WERI-Rb-1 (cell line): ENCODE data around the gene IGF2.

ENCODE experiments used
- DNase-seq: peaks from one replicate; pipeline ENCODE4 v3.0.0-alpha.2; 2020
- H3K27ac ChIP-seq: fragments of 250-450 bp; sonication (Bioruptor Pico); 2 replicates; pipeline ENCODE4 v1.5.1; 2020; ENCODE audit warnings: mild to moderate bottlenecking, moderate library complexity
- H3K27me3 ChIP-seq: fragments of 250-450 bp; sonication (Bioruptor Pico); 2 replicates; pipeline ENCODE4 v1.5.1; 2021; ENCODE audit warnings: mild to moderate bottlenecking, low read depth, moderate library complexity; ENCODE audit not compliant: insufficient read depth, severe bottlenecking
- H3K36me3 ChIP-seq: fragments of 250-450 bp; sonication (Bioruptor Pico); 2 replicates; pipeline ENCODE4 v1.5.1; 2020; ENCODE audit warnings: mild to moderate bottlenecking, moderate library complexity
- H3K4me3 ChIP-seq: 2 replicates; pipeline ENCODE4 v1.5.1; 2011; ENCODE audit warnings: low read depth, mild to moderate bottlenecking, control low read depth, low read length
- H3K9me3 ChIP-seq: fragments of 250-450 bp; sonication (Bioruptor Pico); 2 replicates; pipeline ENCODE4 v1.5.1; 2021; ENCODE audit warnings: mild to moderate bottlenecking, moderate library complexity; ENCODE audit not compliant: severe bottlenecking
- TF ChIP-seq, protein P1 (sequence below): IDR thresholded peaks from 2 replicates; pipeline ENCODE4 v1.5.1; 2011; ENCODE audit warnings: low read depth, mild to moderate bottlenecking, control low read depth, inconsistent platforms, low read length

Gene IGF2

DNA sequence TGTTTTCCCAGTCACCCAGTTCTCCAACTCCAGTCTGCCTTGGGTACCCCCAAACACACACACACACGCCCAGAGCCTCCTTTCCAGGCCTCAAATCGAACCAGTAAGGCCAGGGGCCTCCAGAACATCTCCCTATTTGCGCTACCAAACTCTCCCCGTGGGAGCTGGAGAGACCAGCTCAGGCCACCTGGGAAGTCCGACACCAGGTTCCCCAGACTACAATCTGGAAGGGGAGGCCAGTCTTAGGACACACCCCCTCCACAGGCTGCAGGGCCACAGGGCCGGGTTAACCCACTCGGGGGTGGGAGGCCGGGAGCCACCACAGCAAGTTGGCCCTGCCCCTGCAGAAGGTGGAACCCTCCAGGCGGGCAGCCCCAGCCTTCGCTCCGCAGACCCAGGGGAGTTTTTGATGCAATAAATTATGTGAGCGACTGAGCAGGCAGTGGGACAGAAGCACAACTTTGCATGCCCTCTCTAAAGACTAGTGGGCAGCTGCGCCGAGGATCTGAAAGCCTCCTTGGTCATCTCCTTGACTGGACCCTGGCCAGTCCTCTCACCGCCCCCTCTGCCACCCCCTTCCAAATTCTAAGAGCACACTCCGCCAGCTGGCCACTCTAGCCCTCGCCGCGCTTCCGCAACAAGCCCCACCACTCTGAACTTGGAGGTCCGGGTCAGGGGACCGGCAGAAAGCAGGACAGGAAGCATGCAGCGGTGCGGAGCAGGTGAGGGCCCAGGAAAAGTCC, 2.8 kb downstream of the IGF2 start:
- DNase-seq = no peak
- H3K36me3 ChIP-seq = no peaks in the 10 kb centered on the region
- TF ChIP-seq, protein P1, sequence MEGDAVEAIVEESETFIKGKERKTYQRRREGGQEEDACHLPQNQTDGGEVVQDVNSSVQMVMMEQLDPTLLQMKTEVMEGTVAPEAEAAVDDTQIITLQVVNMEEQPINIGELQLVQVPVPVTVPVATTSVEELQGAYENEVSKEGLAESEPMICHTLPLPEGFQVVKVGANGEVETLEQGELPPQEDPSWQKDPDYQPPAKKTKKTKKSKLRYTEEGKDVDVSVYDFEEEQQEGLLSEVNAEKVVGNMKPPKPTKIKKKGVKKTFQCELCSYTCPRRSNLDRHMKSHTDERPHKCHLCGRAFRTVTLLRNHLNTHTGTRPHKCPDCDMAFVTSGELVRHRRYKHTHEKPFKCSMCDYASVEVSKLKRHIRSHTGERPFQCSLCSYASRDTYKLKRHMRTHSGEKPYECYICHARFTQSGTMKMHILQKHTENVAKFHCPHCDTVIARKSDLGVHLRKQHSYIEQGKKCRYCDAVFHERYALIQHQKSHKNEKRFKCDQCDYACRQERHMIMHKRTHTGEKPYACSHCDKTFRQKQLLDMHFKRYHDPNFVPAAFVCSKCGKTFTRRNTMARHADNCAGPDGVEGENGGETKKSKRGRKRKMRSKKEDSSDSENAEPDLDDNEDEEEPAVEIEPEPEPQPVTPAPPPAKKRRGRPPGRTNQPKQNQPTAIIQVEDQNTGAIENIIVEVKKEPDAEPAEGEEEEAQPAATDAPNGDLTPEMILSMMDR = no peak
- H3K27me3 ChIP-seq = peaks cover 88% of the 10 kb centered on the region
- H3K4me3 ChIP-seq = no peak overlapping the region
- no peak overlapping the region for H3K27ac ChIP-seq
- H3K9me3 ChIP-seq = no peaks in the 10 kb centered on the region

DNA sequence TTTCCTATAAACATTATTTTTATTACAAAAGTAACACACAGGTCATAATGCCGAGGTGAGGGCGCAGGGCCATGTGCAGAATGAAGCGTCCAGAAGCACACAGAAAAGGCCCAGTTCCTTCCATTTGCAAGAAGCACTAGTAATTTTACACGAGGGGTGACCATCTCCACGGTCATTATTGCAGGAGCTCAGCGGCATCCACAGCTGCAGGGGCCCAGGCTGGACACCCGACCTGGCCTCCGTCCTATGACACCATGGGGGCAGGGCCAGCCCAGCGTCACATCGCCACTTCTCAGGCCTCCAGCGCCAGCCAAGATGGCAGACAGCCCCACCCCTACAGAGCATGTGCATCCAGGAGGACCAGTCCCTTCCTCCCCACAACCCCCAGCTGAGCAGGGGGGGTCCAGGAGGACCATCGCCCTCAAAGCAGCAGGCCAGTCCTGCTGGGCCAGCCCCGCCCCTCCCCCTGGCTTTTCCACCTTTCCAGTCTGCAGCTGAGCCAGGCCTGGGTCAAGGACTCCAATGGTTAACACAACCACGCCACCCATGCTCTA, 3.5 kb downstream of the IGF2 start:
- H3K4me3 ChIP-seq = no peak overlapping the region
- H3K27ac ChIP-seq = no peak overlapping the region
- no peak for DNase-seq
- H3K9me3 ChIP-seq = no peaks in the 10 kb centered on the region
- TF ChIP-seq, protein P1 = no peak
- peaks cover 88% of the 10 kb centered on the region for H3K27me3 ChIP-seq
- H3K36me3 ChIP-seq = no peaks in the 10 kb centered on the region

DNA sequence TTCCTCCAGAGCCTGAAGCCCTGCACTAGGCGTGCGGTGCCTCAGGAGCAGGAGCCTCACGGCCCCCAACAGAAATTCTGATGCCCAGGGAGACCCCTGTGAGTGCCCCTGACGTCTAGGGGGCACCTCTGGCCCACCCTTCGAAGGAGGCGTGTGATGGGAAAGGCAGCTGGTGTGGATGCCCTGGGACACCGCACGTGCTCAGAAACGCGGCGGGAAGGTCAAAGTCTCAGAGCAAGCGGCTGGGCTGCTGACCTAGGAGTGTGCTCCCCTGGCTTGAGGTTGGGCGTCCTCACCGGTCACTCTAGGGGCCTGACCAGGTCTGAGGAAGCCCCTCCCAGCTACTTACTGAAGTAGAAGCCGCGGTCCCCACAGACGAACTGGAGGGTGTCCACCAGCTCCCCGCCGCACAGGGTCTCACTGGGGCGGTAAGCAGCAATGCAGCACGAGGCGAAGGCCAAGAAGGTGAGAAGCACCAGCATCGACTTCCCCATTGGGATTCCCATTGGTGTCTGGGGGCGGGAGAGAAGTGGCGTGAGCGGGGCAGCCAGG, 4.1 kb downstream of the IGF2 start:
- Histone ChIP-seq H3K36me3 (no peaks in the 10 kb centered on the region), H3K9me3 (no peaks in the 10 kb centered on the region), H3K27me3 (peaks cover 84% of the 10 kb centered on the region), H3K27ac (no peak overlapping the region), H3K4me3 (no peak overlapping the region)
- no peak for DNase-seq
- TF ChIP-seq, protein P1 = no peak

DNA sequence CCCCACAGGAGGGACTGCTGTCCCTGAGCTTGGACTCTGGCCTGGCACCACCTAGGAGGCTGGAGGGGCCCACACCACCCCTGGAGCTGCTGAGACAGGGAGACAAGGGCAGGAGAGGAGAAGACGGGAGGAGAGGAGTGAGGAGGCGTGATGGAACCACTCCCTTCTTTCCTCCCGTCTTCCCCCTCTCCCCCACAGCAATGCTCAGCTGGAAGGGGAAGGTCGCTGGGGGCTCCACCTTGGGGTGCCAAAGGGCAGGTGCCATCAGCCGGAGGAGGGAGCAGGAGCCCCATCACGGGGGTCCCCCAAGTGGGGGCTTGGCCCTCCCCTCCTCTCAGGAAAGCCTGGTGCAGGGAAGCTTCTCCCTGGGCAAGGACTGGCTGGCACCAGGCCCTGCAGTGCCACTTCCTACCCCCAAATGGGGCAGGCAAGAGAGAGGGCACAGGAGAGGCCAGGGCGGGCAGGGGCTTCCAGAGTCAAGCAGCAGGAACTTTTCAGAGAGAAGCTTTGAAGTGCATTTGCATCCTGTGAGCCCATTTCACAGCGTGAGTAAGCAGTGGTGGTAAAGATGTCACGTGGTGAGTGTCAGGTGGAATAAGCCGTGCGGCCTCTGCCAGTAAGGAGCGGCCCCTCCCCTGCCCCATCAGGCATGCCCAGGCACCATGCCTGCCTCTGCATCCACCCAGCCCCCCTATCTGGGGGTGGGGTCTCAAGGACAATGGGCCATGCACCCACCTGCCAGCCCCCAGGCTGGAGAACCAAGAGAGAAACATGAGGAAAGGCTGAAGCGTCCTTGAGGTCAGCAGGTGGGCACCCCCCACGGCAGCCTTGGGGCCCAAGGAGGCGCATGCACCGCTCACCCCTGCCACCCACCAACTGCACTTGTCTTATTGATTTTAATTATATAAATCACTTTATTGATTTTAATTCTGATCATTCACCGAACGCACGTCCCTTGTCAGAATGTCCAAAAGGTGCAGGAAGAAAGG, 4.9 kb downstream of the IGF2 start:
- Histone ChIP-seq H3K36me3 (no peaks in the 10 kb centered on the region), H3K9me3 (no peaks in the 10 kb centered on the region), H3K27me3 (peaks cover 86% of the 10 kb centered on the region), H3K27ac (no peak overlapping the region), H3K4me3 (no peak overlapping the region)
- TF ChIP-seq, protein P1 = no peak
- DNase-seq = no peak

DNA sequence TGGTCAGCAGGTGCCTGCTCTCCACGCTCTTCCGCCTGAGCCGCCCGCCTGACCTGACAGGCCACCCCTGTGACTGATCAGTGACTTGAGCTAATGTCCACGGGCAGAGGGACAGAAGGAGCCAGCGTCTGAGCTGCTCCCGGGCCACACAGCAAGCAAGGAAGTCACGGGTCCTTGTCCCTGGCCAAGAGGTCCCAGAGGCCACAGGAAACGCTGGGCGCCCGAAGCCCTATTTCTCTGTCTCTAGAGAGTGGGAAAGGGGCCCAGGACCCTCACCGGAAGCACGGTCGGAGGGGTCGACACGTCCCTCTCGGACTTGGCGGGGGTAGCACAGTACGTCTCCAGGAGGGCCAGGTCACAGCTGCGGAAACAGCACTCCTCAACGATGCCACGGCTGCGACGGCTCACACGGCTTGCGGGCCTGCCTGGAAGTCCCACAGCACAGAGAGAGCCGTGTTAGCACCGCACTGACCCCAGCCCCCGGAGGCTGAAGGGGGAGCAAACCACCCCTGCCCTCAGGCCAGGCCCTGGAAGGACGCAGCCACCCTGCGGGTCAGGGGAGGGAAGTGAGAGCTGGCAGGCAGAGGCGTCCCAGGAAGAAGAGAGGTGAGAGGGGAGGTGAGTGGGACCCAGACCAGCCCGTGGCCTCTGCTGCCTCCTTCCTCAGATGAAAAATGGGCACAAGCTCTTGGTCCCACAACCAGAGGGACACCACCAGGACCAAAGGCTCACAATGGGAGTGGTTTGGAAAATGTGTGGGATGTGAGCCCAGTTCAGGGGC, 5.8 kb downstream of the IGF2 start:
- Histone ChIP-seq H3K4me3 (no peak overlapping the region), H3K36me3 (no peaks in the 10 kb centered on the region)
- TF ChIP-seq, protein P1 = no peak

More for the DNA sequence above, 5.8 kb downstream of the IGF2 start:
- Histone ChIP-seq H3K27me3 (peaks cover 91% of the 10 kb centered on the region), H3K9me3 (no peaks in the 10 kb centered on the region), H3K27ac (no peak overlapping the region)
- no peak for DNase-seq
